Measurements from ENCODE around the gene RGL1.

DNA sequence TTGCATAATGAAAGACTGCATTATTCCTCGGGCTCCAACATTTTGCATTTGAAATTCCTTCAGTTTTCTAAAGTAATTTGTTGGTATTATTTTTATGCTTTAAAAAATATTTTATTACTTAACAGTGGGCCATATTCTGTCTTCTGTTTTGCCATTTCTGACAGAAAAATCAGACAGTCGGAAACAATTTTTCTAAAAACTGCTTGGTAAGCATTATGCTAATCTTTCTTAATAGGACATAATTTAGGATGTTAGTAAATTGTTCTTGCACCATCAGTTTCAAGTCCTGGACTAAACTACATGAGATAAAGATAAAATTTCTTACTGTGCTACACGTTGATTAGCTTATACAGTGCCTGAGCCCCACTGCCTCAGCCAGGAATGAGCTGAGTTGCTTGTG is 11.2 kb downstream of the RGL1 start:
- TF ChIP-seq, protein P1, sequence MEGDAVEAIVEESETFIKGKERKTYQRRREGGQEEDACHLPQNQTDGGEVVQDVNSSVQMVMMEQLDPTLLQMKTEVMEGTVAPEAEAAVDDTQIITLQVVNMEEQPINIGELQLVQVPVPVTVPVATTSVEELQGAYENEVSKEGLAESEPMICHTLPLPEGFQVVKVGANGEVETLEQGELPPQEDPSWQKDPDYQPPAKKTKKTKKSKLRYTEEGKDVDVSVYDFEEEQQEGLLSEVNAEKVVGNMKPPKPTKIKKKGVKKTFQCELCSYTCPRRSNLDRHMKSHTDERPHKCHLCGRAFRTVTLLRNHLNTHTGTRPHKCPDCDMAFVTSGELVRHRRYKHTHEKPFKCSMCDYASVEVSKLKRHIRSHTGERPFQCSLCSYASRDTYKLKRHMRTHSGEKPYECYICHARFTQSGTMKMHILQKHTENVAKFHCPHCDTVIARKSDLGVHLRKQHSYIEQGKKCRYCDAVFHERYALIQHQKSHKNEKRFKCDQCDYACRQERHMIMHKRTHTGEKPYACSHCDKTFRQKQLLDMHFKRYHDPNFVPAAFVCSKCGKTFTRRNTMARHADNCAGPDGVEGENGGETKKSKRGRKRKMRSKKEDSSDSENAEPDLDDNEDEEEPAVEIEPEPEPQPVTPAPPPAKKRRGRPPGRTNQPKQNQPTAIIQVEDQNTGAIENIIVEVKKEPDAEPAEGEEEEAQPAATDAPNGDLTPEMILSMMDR (IDR thresholded peaks at IDR 0.05), result no peak
- TF ChIP-seq POLR2A (IDR thresholded peaks at IDR 0.05; ENCODE audit: low read depth), result no peak
- no peak for TF ChIP-seq POLR2AphosphoS5 (IDR thresholded peaks at IDR 0.05)
- TF ChIP-seq EP300 (IDR thresholded peaks at IDR 0.05), result no peak

Measured in esophagus muscularis mucosa (tissue), 4 donors.